GM21786 (cell line): ENCODE results near the gene FAM200B.

Source experiments
- ATAC-seq: cut with Tn5 transposase; IDR thresholded peaks from one replicate; pipeline ENCODE4 v1.9.1; 2021; ENCODE audit not compliant: unreplicated experiment

FAM200B gene

DNA sequence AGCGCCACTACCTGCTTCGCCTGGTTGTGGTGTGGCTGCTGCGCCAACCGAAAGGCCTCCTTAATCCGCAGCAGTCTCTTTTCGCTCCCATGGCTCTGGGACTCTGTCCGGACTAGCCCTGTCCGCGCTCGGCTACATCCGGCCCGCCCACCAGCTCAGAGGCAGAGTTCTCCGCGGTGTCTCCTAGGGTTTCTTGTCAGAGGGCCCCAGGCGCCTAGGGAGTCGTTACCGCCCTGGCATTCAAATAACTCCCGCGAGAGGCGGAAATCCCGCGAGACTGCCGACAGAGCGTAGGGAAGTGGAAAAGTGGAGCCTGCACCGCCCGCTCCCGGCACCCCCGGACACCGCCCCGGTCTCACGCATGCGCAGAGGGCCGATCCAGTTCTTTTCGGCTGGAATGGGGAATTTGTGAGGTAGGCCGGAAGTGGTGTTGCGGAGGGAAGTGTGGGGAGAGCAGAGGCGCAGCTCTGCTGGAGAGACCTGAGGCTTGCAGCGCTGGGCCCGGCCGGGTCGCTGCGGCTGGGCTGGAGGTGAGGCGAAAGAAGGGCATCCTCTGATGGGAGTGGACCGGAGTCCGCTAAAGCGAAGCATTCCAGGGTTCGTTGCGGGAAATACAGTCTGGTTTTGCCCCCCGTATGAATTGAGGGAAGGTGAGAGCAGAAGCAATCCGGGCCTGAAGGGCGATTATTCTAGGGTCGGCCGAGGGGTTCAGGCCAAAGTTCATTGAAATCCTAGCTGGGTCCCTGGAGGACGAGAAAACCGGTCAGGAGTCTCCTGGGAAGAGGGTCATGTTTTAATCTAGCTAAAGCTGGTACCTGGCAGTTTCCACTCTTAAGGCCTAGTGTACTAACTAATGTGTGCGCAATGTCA is at the start of gene FAM200B:
Gene FAM200B (plus strand): TSS at position 456 of the 870 bp plus-strand sequence. CDS start 5,151 bp downstream, outside the sequence.
- ATAC-seq, result peak; percentile 90

DNA sequence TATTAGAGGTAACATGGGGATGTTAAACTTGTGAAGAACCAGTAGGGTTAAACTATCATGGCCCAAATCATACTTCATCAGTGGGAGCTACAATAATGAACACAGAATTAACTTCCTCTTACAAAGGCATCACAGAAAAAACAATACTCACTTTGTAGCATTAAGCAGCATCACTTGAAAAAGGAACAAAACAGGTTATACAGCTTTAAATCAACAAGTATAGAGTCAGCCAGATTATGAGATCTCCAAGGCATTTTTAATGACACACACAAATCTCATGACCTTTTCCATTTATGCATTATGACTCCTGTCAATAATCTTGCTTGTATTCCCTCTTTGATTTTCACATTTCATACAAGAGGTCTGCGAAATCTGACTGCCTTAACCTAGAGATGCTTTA is 44.8 kb upstream of the FAM200B start:
- ATAC-seq, result no peak

DNA sequence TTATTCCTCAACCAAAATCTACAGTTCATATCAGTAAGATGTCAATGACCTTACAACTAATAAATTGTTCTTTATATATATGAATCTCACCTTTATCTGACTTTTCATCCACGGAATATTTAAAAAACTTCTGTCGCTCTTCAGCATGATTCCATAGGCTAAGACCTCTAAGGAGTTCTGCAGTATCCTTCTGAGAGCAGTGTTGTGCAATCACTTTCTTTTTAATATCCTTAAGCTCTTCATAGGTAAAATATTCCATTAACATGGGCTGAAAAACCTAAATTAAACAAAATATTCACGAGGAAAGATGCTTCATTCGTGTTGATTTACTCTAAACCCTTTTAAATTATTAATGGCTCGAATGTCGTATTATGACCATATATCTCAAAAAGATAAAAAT is 43.2 kb upstream of the FAM200B start:
- ATAC-seq, result no peak

DNA sequence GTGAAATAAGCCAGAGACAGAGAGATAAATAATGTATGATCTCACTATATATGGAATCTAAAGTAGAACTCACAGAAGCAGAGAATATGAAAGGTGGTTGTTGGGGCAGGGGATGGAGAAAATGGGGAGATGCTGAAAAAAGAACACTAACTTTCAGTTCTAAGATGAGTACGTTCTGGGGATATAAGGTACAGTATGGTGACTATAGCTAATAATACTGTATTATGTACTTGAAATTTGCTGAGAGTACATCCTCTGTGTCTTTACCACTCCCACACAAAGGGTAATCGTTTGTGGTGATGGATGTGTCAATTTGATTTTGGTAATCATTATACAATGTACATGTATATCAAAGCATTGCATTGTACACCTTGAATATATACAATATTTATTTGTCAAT is 33.0 kb upstream of the FAM200B start:
- peak; percentile 34 for ATAC-seq

DNA sequence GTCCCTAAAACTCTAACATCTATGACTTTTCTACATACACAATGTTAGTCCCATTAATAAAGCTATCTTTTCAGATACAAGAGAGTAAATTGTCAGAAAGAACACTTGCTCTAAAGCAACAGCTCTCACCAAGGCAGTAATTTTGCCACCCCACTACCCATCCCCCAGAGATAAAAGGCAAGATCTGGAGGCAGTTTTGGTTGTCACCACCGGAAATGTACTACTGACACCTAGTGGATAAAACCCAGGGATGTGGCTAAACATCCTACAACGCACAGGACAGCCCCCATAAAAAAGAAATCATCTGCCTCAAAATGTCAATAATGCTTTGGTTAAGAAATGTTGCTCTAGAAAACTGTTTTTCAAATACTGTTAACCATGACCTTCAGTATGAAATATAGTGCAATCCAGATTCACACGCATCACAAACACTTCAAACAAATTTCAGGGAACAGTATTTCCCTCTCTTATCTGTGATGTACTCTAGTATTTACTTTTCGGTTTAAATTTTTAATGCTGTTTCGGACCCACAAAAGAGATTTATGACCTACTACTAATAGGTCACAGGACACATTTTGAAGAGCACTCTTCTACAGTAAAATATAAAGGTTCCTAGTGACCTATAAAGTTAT is 31.6 kb upstream of the FAM200B start:
- peak; percentile 48 for ATAC-seq

DNA sequence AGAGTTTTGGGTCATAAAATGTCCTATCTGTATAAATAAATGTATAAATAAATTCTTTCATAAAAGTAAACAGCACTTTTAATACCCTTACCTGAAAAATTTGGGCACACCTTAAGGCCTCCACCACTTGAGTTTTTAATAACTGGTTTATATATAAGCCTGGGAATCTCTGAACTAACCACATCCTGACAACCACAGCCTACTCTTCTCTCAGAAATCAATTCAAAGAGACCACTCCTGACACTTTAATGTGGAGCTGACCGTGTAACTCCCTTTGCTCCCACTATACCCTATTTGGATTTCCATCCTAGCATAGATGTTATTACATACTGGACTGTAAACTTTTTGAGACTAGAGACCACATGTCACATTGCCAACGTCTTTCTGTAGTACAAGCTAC is 30.0 kb upstream of the FAM200B start:
- no peak for ATAC-seq

DNA sequence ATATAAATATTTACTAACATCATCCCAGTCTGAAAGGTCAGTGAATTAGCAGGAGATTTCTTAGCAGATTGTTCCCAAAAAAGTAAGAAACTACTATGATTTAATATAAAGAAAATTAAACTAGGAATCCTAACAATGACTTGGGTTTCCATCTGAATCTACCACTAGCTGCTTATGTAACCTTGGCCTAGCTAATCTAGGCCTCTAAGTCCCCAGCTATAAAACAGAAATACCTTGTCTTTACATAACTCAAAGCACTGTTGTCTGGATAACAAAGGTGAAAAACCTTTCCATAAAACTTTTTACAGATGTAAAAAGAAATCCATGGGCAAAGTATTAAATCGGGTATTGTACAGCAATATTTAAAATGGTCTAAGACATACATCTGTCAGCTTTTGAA is 29.4 kb upstream of the FAM200B start:
- no peak for ATAC-seq

DNA sequence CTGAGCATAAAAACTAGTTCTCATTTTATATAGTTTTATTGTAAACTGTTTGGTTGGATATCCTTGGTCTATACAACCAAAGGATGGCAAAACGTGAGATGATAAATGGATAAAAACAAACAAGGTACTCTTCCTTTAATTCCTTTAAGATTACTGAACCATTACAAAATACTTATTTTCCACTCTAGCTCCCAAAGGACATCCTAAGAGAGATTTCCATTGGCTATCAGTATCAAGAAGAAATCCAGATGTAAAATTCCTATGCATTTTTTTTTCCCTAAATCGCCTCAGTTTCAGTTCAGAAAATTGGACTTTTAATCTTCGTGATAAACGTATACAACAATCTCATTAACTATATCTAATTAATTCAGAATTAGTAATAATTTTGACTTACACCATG is 28.8 kb upstream of the FAM200B start:
- ATAC-seq, result no peak

DNA sequence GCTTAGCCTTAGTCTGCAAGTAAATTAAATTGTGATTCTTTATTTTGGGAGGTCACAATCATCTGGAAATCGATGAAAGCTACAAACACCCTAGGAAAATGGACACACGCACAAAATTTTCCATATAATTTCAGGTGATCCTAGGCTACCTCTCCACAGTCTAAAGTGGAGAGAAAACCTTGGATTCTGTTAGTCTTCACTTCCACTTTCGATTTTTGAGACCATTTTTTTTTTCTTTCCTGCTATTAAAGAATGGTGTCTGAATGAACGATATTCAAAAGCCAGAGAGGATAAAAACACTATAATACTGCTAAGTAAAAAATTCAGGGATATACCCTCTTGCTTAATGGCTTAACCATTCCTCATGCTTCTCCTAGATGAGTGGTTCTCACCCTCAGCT is 28.2 kb upstream of the FAM200B start:
- no peak for ATAC-seq

DNA sequence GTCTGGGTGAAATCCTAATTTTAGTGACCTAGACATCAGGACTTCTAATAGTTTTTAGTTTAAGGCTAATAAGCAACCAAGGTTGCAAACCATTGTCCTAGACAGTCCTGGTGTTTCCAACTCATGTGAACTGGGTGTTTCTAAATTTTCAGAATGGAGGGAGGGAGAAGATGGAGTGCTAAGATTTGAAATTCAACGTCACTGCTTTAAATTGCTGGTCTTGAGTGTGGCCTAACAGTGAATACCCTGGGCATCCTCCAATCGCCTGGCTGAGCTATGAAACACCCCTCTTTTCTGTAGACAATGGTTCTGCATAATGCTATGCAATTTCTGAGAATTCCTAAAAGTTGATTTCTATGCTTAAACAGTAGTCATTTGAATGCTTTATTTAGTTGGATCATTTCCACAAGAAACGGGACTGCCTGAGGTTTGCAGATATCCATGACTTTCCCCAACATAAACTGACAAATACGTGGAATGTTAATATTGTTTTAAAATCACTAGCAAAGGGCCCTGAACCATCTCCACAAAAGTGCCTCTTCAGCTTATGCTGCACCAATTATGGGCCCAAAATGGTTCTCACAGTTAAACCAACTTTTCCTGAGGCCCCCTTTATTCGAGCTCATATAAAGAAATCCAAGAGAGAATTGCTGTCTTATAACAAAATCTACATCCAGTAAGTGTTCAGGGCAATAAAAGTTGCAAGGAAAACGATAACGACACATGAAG is 27.6 kb upstream of the FAM200B start:
- ATAC-seq, result peak; percentile 27

DNA sequence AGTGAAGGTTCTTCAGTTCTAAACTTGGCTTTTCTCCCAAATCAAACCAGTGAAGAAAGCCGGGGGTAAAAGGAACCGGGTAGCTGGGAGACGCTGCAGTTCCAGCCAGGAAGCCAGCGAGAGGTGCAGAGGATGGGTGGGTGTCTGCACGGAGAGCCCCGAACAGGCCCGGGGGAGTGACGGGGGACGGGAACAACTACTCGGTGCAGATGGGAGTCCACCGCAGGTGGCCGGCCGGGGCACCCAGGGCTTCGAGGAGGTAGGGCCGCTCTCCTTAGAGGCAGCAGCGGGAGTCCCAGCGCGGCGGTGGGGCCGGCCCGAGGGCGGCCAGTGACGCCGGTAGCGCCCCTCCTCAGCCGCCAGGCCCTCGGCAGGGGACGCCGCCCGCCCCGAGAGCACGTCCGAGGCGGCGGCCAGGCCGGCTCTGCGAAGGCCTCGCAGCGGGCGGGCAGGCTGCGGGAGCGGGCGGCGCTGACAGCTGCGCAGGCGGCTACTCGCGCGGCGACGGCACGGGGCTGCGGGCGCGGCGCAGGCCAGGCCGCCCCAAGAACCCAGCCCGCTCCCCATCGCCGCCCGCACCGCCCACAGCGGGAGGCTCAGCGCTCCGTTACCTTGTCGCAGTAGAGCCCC is 26.9 kb upstream of the FAM200B start:
- ATAC-seq, result peak; percentile 42

DNA sequence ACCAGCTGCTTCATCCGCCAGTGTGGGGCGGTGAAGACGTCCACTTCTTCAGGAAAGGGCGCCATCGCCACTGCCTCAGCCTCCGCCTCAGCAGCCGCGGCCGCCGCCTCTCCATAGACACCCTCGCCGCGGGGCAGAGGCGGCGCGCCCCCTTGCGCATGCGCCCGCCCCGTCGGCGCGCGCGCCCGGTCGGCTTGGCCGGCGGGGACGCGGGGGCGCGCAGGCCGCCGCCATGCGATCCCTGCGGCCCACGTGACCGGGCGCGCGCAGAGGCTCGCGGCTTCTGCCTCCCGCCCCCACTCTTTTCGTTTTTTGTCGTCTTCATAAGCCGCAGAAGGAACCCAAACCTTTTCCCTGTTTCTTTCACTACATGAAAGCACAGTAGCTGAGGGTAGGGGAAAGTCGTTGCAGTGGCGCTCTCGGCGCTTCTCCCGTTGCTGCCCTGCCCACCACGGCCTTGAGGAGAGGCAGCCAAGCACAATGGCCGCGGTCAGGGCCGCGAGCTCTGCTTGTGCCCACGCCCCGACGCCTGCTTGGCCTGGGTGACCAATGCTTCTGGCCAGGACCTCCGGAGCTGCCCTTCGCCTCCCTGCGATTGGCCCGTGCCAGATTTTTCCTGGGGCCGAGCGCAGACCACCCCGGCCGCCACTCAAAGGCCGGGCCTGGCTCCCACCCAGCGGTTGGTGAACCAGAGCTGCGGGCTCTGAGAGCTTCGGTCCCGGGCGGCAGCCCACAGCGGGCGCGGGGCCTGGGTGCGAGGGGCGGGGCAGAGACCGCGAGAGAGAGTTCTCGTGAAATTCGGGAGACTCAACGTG is 26.2 kb upstream of the FAM200B start, which contains the start of gene FBXL5:
Gene FBXL5 (minus strand): TSS at position 135 of the 815 bp plus-strand sequence. CDS start 70 bp downstream, at position 65.
- peak; percentile 57 for ATAC-seq

DNA sequence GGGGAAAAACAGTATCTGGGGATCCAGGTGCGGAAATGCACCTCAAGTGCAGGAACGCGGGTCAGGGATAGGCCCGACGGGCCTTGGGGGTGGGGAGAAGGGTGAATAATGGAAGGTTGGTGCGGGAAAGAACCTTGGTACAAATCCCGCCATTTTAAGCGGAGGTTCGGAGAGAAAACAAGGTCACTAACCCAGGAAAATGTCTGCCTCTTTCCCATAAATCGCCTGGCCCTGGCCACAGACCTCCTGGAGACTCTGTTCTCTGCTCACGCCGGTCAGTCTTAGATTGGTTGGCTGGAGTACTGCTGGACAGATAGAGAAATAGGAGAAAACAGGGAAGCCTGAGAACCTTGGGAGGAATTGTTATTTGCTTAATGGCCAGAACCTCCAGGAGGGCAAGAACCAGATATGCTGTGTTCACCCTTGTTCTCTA is 25.6 kb upstream of the FAM200B start:
- ATAC-seq, result no peak

DNA sequence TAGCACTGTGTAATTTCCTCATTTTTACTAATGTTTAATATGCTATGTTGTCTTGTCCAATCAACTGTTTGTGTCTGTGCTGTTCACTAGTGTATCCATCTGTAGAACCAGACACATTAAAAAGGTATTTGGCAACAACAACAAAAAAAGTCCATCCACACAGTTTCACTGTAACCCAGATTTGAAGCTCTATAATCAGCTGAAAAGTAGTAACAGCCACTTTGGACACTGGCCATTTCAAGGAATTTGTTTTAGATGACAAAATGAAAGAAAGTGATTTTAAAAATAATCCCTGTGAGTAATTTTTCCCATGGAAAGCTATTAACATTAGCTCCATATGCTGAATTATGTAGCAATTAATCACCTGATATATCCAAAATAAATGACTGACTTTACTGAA is 24.3 kb upstream of the FAM200B start:
- no peak for ATAC-seq

DNA sequence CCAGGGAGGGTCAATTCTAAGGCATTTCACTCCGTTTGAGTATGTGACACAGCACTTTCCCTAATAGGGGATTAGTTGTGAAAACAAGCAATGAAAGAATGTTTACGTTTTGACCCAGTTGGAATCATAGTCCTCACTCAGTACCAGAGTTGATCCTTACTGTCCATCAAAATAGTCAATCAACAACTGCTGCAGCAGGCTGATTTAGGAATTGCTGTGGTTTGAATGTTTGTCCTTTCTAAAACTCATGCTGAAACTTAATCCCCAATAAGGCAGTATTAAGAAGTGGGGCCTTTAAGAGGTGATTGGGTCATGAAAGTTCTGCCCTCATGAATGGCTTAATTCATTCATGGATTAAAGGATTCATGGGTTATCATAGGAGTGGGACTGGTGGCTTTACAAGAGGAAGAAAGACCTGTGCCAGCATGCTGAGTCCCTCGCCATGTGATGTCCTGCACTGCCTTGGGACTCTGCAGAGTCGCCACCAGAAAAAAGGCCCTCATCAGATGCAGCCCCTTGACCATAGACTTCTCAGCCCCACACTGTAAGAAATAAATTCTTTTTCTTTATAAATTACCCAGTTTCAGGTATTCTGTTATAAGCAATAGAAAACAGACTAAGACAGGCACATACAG is 23.4 kb upstream of the FAM200B start:
- no peak for ATAC-seq

DNA sequence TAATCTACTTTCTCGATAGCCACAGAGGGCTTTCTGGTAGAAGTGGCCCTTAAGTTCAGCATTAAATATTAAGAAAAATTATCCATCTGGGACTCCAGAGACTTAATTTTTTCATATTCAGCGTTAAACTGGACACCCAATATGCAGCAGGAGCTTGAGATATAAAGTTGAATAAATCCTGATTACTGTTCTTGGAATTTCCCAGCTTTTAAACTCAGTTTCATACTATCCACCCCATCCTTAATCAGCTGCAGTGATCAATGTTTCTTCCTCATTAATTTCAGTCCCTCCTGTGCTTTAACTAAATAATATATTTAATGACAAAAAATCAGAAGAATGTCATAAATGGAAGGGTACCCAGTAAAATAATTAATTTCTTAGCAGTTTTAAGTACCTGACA is 22.8 kb upstream of the FAM200B start:
- no peak for ATAC-seq

DNA sequence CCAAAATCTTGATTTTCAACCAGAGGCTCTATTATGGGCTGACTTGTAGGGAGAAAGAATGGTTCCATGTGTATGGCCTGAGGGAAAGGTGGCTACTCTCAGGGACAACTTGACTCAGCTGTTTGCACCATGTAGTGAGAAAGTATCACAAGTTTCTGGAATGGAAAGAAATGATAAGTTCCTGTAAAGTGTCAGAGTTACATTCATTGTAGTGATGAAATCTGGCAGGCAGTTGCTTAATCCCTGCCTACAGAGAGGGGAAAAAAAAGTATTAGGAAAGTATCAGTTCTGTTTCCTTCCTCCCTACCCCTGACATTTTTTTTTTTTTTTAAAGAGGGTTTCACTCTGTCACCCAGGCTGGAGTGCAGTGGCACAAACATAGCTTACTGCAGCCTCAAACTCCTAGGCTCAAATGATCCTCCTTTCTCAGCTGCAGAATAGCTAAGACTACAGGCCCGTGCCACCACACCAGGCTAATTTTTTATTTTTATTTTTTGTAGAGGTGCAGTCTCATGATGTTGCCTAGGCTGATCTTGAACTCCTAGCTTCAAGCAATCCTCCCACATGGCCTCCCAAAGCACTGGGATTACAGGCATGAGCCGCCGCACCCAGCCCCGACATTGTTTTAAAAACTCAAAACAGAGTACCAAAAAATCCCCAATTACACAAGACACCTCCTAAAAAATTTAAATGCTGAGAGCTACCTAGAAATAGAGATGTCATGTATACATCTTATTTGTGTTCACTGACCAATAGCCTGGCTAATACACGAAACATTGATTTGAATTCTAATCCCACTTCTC is 21.7 kb upstream of the FAM200B start:
- no peak for ATAC-seq

DNA sequence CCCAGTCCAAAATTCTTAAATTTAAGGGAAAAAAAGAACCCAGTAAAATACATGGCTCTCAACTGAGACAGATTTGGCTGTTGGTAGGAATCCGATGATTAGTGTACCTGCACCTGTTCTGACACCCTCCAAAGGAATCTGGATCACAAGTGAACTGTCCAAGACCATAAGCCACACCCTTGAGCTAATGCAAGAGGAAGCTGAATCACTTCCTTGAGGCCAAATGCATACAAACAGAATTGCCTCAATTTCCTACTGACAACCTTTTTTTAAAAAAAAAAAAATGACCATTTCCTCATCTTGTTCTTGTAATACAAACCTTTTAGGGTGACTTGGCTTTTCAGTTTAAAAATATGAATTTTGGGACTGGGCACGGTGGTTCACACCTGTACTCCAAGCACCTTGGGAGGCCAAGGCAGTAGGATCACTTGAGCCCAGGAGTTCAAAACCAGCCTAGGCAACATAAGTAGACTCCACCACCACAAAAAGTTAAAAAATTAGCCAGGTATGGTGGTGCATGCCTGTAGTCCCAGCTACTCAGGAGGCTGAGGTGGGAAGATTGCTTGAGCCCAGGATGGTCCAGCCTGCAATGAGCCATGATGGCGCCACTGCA is 15.8 kb upstream of the FAM200B start:
- no peak for ATAC-seq

DNA sequence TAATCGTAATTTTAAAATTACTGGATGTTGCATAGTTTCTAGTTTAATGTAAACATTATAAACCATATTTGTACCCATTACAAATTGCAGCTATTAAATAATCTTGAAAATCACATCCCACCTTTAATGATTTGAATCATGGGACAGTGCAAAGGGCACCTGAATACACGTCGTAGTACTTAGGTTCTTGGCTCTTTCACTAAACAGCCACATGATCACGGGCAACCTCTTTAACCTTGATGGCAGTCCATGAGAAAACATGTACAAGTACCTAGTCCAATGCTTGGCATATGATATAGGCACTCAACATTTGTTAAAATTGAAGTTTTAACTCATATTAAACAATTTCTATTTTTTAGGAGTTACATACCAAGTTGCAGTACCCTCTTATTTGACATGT is 14.6 kb upstream of the FAM200B start:
- no peak for ATAC-seq
